ENCODE results near the gene FBXW7.

- no peak for TF ChIP-seq POLR2A (IDR thresholded peaks at IDR 0.05)
- no peak for TF ChIP-seq CTCF (IDR thresholded peaks at IDR 0.05)
Measured at GRCh38 chr4:152531479-152531878, 4.4 kb downstream of the FBXW7 start.

All from lower leg skin (tissue), 3 donors.